Kidney (tissue), 14 donors: ENCODE measurements around the gene LGALS9. TPM values are rescaled to one million over a fixed set of nuclear protein-coding genes. Genes with fewer than 3 reads are reported as not detected.
"Not testable (repeated sequence)": the region's sequence is repeated elsewhere in the genome, so short reads cannot be mapped to it uniquely, and the experiment has no call there.

ENCODE experiments used
- DNase-seq, 5 donors: peaks; one replicate each; pipeline ENCODE4 v3.0.0-alpha.2; 2013 to 2020
- FAIRE-seq: peaks from 2 replicates; lab custom pipeline; 2012; peaks lifted over from hg19 to GRCh38; lab: Jason Lieb, UNC
- H3K27ac ChIP-seq, 2 donors: one replicate each; pipeline ENCODE4 v1.7.0; 2013; ENCODE audit warnings: low read depth in 2 of 2, low read length in 2 of 2, inconsistent platforms in 1 of 2
- H3K27me3 ChIP-seq: one replicate; pipeline ENCODE4 v1.7.1; 2013; ENCODE audit warnings: low read length, inconsistent platforms; ENCODE audit not compliant: control insufficient read depth, insufficient read depth
- H3K36me3 ChIP-seq, 3 donors: one replicate each; pipeline versions ENCODE4 v1.7.0 to v1.7.1; 2013; ENCODE audit warnings: low read length in 3 of 3, control low read depth in 1 of 3, inconsistent platforms in 1 of 3; ENCODE audit not compliant: insufficient read depth in 3 of 3, control insufficient read depth in 2 of 3
- H3K4me1 ChIP-seq, 3 donors: one replicate each; pipeline versions ENCODE4 v1.7.0 to v1.7.1; 2013; ENCODE audit warnings: low read length in 3 of 3, inconsistent platforms in 1 of 3, low read depth in 1 of 3; ENCODE audit not compliant: control insufficient read depth in 2 of 3, insufficient read depth in 2 of 3
- H3K4me3 ChIP-seq, 3 donors: one replicate each; pipeline versions ENCODE4 v1.7.0 to v1.8.1; 2013; ENCODE audit warnings: low read length in 3 of 3, control low read depth in 1 of 3, inconsistent platforms in 1 of 3
- H3K9ac ChIP-seq, 3 donors: one replicate each; pipeline versions ENCODE4 v1.7.0 to v1.7.1; 2013; ENCODE audit warnings: low read length in 3 of 3, control low read depth in 1 of 3, inconsistent platforms in 1 of 3
- H3K9me3 ChIP-seq, 3 donors: one replicate each; pipeline versions ENCODE4 v1.7.0 to v1.7.1; 2013; ENCODE audit warnings: low read length in 3 of 3, control low read depth in 1 of 3, inconsistent platforms in 1 of 3; ENCODE audit not compliant: control insufficient read depth in 2 of 3, insufficient read depth in 1 of 3
- intact Hi-C: fragments of 100-400 bp; cut with DNase I; formaldehyde crosslinking; loops from one replicate; pipeline ENCODE4 v1.11.1; 2022
- polyA plus RNA-seq: library from polyadenylated mRNA; stranded (reverse); fragments of 350-450 nt; fragmentation: Illumina TruSeq; extraction: RNeasy Lipid Tissue Mini Kit (QIAGEN cat#74804); gene quantifications from one replicate; pipeline ENCODE4 v1.2.3, GENCODE V29; 2014; ENCODE audit warnings: low read depth, low replicate concordance; ENCODE audit not compliant: insufficient read depth
- total RNA-seq: library from RNA; stranded (reverse); fragmentation: NEBNext Ultra II Directional; extraction: Animal tissue kit (Norgen Biotek cat#: 25700); gene quantifications from one replicate; pipeline ENCODE4 v1.2.1, GENCODE V29; 2021
- TF ChIP-seq, protein P1 (sequence below): IDR thresholded peaks from 3 replicates; pipeline ENCODE4 v1.5.1; 2012; ENCODE audit warnings: mild to moderate bottlenecking, moderate library complexity, borderline replicate concordance; ENCODE audit not compliant: insufficient read depth; ENCODE audit errors: extremely low read depth
- donor health status: control.
- donor health status: control.
- donor health status: control.
- donor health status: control.
- donor health status: control.
- donor health status: DM: yes; HTN: yes; CAD: no.
- donor health status: Normal renal cell carcinoma (clear cell type).

LGALS9 gene
- total and polyA plus RNA-seq, 2 donors from 2014 or later, result 16.4 to 50.8 TPM

DNA sequence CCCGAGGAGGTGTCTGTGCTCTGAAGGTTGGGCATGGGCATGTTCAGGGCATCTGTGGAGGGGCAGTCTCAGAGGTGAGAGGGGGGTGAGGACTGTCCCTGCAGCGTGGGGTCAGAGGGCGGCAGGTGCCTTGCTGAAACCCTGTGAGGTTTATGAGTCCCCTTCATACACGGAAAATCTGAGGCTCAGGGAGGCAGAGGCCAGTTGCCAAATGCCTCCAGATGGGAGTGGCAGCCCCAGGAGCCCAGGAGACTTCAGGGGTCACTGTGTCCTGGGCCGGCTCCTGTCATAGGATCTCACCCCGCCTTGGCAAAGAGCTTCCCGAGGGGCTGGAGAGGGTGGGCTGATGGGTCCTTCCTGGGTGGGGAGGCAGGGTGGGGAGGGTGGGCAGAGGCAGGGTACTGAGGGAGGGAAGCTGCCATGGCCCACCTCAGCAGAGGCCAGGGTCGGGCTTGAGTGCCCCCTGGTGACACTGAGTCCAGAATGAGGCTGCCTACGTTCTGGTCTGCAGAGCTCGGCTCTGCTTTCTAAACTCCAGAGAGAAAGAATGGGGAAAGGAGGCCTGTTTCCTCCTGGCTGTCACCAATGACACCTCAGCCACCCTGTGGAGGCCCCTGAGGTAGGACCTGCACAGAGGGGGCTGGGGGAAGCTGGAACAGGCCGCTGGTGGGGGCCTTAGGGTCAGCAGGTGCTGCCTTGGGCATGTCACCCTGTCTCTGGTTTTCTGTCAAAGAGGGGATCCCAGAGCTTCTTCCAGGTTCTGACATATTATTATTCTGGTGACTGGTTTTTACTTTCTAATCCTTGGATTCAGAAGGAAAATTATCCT, 1.1 kb downstream of the LGALS9 start:
- no peak overlapping the region for H3K4me3 ChIP-seq
- no peak overlapping the region for H3K27ac ChIP-seq
- no peak overlapping the region for H3K9ac ChIP-seq
- H3K9me3 ChIP-seq, result no peaks in the 10 kb centered on the region
- H3K36me3 ChIP-seq, result no peaks in the 10 kb centered on the region
- H3K4me1 ChIP-seq, result peaks cover 0 to 15% (median 15%) of the 10 kb centered on the region in 3 donors
- DNase-seq (peak in 1 of 5 donors; percentile 67), FAIRE-seq (no peak)
- no peaks in the 10 kb centered on the region for H3K27me3 ChIP-seq
- TF ChIP-seq, protein P1, sequence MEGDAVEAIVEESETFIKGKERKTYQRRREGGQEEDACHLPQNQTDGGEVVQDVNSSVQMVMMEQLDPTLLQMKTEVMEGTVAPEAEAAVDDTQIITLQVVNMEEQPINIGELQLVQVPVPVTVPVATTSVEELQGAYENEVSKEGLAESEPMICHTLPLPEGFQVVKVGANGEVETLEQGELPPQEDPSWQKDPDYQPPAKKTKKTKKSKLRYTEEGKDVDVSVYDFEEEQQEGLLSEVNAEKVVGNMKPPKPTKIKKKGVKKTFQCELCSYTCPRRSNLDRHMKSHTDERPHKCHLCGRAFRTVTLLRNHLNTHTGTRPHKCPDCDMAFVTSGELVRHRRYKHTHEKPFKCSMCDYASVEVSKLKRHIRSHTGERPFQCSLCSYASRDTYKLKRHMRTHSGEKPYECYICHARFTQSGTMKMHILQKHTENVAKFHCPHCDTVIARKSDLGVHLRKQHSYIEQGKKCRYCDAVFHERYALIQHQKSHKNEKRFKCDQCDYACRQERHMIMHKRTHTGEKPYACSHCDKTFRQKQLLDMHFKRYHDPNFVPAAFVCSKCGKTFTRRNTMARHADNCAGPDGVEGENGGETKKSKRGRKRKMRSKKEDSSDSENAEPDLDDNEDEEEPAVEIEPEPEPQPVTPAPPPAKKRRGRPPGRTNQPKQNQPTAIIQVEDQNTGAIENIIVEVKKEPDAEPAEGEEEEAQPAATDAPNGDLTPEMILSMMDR, result no peak
- intact Hi-C loops, result no loop called here

DNA sequence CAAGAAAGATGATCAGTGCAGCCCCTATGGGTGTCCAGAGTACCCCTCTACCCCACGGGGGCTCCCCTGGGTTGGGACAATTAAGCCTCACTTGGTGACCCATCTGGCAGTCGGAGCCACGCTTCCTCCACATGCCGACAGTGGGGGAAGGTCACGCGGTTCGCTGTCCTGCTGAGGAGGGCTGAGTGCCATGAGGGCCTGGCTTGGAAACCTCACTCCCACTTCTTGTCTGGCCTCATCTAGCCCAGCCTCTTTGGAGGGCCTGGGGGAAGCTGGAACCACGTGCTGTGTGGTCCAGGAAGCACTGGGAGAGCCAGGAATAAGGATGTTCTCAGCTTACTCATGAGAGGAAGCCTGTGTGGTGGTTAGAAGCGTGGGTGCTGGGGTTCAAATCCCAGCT, 1.8 kb downstream of the LGALS9 start:
- FAIRE-seq, intact Hi-C loops, H3K9ac ChIP-seq, H3K27me3 ChIP-seq, H3K36me3 ChIP-seq, H3K4me3 ChIP-seq, H3K9me3 ChIP-seq: not testable (repeated sequence)
- DNase-seq, result peak in 3 of 5 donors; percentile 14 to 92 (median 61)
- Histone ChIP-seq H3K4me1 (peaks cover 0 to 15% (median 15%) of the 10 kb centered on the region in 3 donors), H3K27ac (peak overlapping the region; percentile 23 to 33)

DNA sequence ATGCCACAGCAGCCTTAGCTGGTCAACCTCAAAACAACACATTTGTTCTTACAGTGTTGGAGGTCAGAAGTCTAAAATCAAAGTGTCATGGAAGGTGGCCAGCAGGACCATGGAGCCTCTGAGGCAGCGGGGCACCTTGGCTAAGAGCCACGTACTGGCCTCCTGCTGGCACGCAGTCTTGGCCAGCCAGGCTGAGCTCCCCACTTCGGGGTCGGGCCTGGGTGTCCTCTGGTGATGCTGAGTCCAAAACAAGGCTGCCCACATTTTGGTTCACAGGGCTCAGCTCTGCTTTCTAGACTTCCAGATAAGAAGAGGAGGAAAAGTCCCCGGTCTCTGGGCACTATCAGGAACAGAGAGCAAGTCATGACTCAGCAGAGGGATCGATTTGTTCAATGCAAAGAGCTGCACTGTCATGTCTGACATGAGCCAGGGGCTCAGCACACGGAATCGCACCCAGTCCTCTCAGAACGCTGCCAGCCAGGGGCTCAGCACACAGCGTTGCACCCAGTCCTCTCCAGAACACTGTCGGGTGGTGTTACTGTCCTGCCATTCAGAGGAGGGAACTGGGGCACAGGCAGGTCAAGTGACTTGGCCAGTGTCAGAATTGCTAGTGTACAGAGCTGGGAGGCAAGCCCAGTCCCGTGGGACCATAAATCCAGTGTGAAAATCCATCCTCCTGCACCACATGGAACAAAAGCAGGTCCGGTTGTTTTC, 2.5 kb downstream of the LGALS9 start:
- TF ChIP-seq, protein P1, result no peak
- H3K4me3 ChIP-seq, result no peak overlapping the region
- H3K9ac ChIP-seq, result no peak overlapping the region

DNA sequence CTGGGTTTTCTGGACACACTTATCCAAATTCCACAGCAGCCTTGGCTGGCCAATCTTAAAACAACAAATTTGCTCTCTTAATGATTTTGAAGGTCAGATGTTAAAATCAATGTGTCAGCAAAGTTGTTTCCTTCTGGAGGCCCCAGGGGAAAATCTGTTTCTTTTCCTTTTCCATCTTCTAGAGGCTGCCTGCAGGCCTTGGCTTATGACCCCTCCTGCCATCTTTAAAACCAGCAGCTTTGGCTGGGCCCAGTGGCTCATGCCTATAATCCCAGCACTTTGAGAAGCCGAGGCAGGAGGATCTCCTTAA, 3.0 kb downstream of the LGALS9 start:
- no peak overlapping the region for H3K4me3 ChIP-seq
- peaks cover 0 to 15% (median 15%) of the 10 kb centered on the region in 3 donors for H3K4me1 ChIP-seq
- DNase-seq (peak in 1 of 5 donors; percentile 25), FAIRE-seq (no peak)
- H3K27ac ChIP-seq, result no peak overlapping the region
- H3K36me3 ChIP-seq, result no peaks in the 10 kb centered on the region
- H3K9me3 ChIP-seq, result no peaks in the 10 kb centered on the region
- no peak overlapping the region for H3K9ac ChIP-seq
- TF ChIP-seq, protein P1, result no peak
- intact Hi-C loops, result no loop called here
- no peaks in the 10 kb centered on the region for H3K27me3 ChIP-seq

More for the DNA sequence above, 2.5 kb downstream of the LGALS9 start:
- Histone ChIP-seq H3K4me1 (peaks cover 0 to 15% (median 15%) of the 10 kb centered on the region in 3 donors), H3K36me3 (no peaks in the 10 kb centered on the region), H3K9me3 (no peaks in the 10 kb centered on the region), H3K27me3 (no peaks in the 10 kb centered on the region), H3K27ac (peak overlapping the region; percentile 23 to 33)
- FAIRE-seq, result no peak
- DNase-seq, result peak in 1 of 5 donors; percentile 73
- intact Hi-C loops, result no loop called here
